NCI-H226 (cell line): ENCODE results near the gene PLA2G10.
A peak's percentile ranks its signal among the peaks of the same experiment; 100 is the strongest.
"Not testable (repeated sequence)": the region's sequence is repeated elsewhere in the genome, so short reads cannot be mapped to it uniquely, and the experiment has no call there.

Experiments used
- DNase-seq: peaks from one replicate; pipeline ENCODE4 v3.0.0-alpha.2; 2015

The PLA2G10 gene, protein sequence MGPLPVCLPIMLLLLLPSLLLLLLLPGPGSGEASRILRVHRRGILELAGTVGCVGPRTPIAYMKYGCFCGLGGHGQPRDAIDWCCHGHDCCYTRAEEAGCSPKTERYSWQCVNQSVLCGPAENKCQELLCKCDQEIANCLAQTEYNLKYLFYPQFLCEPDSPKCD

GRCh38 chr16:14694129-14694528, at the start of gene PLA2G10:
Gene PLA2G10 (minus strand): TSS chr16:14694308. CDS start chr16:14694229, 79 bp downstream.
- not testable (repeated sequence) for DNase-seq

DNA sequence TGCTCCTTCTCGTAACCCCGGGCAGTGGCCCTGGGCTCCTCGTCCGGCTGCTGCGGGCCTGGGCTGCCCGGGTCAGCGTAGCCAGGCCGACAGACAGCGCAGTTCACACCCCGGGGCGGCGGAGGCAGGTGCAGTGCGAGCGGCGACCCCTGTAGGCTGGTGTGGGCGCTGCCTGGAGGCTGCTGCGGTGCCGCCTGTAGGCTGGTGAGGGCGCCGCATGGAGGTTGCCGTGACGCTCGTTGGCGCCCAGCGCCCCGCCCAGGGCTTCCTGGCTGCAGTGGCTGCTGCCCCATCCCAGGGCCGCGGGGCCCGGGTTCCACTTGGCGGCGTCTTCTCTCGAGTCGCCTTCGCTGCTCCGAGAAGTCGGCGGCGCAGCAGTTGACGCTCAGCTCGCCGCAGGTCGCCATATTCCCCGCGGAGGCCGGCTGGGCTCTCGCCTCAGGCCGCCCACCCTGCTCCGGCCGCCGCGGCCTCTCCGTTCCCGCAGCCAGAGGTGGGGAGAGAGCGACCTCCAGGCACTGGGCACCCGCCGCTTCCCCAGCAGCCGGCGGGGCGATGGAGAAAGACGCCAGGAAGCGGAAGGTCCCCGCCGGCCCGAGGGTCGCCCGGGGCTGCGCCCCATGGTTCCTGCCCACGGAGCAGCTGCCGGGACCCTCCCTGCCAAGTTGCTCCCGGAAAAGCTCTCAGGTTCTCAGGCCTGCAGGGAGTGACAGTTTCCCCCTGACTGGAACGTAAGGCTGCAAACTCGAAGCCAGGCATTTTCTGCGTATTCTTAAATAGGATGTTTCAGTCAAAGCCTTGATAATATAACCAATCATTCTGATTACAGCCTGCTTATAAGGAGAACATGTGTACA, 48.4 kb upstream of the PLA2G10 start, which contains the start of gene NPIPA2:
NPIPA2 (plus strand) TSS at position 261 of the 856 bp plus-strand sequence. CDS start 5,533 bp downstream, outside the sequence.
- DNase-seq, result not testable (repeated sequence)

DNA sequence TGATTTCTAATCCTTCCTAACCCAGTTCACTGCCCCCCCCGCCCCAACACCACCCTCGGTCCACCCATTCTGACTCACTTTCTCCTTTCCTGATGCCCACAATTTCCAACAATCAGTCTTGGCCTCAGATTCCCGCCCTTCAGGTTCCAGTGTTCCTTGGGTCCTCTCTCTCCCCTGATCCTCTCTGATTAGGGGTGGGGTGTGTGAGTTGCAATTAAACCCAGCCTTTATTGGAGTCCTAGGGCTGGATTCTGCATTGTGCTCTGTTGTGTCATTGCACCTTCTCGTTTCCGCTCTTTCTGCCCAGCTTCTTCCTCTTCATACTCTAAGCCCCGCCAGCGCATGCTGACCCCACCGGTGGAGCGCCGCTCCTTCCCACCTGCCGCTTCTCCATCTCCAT, 47.7 kb upstream of the PLA2G10 start:
- DNase-seq, result not testable (repeated sequence)

DNA sequence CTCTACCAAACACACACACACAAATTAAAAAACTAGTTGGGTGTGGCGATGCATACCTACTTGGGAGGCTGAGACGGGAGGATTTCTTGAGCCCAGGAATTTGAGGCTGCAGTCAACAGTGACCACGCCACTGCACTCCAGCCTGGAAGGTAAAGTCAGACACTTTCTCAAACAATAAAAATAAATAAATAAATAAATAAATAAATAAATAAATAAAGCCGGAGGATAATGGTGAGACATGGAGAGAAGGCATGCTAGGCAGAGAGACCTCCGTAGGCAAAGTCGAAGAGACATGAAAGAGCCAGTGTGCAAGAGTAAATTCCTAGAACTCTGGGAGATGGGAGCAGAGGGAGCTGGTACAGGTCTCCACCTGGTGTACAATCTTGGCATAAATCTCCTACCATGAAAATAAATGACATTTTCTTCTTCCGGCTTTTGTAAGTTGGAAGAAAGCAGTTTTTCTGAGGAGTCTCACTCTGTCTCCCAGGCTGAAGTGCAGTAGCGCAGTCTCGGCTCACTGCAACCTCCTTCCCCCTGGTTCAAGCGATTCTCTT, 46.8 kb upstream of the PLA2G10 start:
- not testable (repeated sequence) for DNase-seq

DNA sequence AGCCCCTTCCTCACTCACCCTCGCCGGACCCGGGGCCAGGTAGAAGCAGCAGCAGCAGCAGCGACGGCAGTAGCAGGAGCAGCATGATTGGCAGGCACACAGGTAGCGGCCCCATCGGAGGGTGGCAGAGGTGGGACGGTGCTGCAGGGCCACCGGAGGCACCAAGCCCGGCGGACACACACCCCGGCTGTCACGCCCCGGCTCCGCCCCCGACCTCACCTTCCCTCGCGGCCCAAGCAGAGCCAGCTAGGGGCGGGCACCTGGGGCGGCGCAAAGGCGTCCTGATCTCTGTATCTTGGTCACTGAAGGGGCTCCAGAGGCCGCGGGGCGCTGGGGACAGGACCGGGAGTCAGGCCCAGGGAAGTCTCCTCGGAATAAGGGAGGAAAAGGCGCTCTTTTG, 39.1 kb upstream of the PLA2G10 start:
- not testable (repeated sequence) for DNase-seq

DNA sequence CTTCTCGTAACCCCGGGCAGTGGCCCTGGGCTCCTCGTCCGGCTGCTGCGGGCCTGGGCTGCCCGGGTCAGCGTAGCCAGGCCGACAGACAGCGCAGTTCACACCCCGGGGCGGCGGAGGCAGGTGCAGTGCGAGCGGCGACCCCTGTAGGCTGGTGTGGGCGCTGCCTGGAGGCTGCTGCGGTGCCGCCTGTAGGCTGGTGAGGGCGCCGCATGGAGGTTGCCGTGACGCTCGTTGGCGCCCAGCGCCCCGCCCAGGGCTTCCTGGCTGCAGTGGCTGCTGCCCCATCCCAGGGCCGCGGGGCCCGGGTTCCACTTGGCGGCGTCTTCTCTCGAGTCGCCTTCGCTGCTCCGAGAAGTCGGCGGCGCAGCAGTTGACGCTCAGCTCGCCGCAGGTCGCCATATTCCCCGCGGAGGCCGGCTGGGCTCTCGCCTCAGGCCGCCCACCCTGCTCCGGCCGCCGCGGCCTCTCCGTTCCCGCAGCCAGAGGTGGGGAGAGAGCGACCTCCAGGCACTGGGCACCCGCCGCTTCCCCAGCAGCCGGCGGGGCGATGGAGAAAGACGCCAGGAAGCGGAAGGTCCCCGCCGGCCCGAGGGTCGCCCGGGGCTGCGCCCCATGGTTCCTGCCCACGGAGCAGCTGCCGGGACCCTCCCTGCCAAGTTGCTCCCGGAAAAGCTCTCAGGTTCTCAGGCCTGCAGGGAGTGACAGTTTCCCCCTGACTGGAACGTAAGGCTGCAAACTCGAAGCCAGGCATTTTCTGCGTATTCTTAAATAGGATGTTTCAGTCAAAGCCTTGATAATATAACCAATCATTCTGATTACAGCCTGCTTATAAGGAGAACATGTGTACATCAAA, 9.3 kb upstream of the PLA2G10 start, which contains the start of gene NPIPA3:
NPIPA3 (plus strand) TSS at position 256 of the 856 bp plus-strand sequence. CDS start 5,533 bp downstream, outside the sequence.
- not testable (repeated sequence) for DNase-seq

GRCh38 chr16:14702672-14703071, 8.6 kb upstream of the PLA2G10 start:
- DNase-seq, result not testable (repeated sequence)

- DNase-seq, result not testable (repeated sequence)
These were observed 7.8 kb upstream of the PLA2G10 start for GRCh38 chr16:14701859-14702258.

DNA sequence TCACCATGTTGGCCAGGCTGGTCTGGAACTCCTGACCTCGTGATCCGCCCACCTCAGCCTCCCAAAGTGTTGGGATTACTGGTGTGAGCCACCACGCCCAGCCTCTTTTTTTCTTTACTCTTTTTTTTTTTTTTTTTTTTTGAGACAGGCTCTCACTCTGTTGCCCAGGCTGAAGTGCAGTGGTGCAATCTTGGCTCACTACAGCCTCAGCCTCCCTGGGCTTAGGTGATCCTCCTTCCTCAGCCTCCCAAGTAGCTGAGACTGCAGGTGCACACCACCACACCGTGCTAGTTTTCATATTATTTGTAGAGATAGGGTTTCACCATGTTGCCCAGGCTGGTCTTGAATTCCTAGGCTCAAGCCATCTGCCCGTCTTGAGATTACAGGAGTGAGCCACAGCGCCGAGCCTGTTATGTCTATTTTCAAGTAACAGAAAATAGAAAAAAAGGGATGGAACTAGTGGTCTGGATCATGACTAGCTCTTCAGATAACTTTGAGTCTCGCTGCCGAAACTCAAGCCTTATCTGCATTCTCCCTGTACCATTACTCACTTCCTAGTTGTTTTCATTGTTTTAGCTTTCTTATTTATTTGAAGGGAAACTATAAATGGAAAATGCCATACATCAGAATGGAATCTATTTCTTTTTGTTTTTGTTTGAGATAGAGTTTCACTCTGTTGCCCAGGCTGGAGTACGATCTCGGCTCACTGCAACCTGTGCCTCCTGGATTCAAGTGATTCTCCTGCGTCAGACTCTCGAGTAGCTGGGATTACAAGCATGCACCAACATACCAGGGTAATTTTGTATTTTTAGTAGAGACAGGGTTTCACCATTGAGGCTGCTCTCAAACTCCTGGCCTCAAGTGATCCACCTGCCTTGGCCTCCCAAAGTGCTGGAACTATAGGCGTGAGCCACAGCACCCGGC, 8.0 kb downstream of the PLA2G10 start:
- peak; percentile 48 for DNase-seq

GRCh38 chr16:14682121-14682520, 12.0 kb downstream of the PLA2G10 start:
- DNase-seq, result no peak

GRCh38 chr16:14681115-14681514, 13.0 kb downstream of the PLA2G10 start:
- no peak for DNase-seq

DNA sequence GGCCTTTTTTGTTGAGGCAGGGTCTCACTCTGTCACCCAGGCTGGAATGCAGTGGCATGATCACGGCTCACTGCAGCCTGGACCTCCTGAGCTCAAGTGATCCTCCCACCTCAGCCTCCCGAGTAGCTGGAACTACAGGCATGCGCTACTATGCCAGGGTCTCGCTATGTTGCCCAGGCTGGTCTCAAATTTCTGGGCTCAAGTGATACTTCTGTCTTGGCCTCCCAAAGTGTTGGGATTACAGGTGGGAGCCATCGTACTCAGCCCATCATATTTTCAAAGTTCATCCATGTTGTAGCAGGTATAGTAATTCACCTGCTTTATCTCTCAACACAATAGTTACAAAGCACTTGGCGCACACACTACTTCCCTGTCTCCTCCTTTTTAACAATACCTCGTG, 13.7 kb downstream of the PLA2G10 start:
- DNase-seq, result not testable (repeated sequence)

DNA sequence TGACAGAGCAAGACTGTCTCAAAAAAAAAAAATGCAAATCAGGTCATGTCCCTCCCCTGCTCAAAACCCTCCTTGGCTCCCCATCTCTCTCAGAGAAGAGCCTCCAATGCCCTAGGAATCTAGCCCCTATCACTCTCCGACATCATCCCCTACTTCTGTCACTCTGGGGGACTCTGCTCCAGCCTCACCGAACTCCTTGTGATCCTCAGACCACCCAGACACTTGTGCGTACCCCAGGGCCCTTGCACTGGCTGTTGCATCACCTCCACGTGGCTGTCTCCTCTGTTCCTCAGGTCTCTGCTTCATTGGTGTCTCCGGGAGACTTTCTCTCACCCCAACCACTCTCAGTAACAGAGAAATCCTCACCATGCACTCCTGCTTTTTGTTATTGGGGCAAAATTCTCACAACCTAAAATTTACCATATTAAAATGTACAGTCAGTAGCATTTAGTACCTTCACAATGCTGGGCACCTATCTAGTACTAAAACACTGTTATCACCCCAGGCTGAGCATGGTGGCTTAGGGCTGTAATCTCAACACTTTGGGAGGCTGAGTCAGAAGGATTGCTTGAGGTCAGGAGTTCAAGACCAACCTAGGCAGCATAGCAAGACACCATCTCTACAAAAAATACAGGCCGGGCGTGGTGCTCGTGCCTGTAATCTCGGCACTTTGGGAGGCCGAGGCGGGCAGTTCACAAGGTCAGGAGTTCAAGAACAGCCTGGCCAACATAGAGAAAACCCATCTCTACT, 15.2 kb downstream of the PLA2G10 start:
- DNase-seq, result no peak

- DNase-seq, result no peak
These were observed 16.5 kb downstream of the PLA2G10 start for GRCh38 chr16:14677627-14678026.

DNA sequence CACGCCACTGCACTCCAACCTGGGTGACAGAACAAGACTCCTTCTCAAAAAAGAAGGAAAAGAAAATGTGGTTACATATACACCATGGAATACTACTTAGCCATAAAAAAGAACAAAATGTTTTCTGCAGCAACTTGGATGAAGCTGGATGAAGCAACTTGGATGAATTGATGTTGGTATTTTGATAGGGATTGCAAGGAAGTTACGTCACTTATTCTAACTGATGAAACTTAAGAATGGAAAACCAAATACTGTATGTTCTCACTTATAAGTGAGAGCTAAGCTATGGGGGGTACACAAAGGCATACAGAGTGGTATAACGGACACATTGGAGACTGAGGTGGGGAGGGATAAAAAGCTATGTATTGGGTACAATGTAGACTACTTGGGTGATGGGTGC, 17.5 kb downstream of the PLA2G10 start:
- DNase-seq, result no peak

DNA sequence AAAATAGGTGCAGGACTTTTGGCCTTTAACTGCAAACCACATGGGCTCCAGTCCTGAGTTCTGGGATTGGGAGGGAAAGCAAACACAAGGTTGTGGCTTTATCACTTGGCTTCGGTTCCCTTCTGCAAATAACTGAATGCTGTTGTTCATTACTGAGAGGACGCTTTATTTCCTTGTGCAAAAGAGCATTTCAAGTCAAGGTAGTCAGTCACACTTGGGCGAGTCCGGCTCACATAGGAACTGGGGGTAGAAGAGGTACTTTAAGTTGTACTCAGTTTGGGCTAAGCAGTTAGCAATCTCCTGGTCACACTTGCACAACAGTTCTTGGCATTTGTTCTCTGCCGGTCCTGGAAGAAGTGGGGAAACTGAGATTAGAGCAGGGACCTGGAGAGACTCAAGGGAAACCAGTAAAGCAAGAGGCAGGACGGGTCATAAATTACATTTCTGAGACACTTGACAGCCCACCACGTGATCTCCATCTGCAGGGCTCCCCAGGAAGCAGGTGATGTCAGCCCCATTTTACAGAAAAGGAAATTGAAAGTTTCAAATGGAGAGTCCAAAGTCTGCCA, 21.6 kb downstream of the PLA2G10 start:
- no peak for DNase-seq

- DNase-seq, result peak; percentile 22
These were observed 24.3 kb downstream of the PLA2G10 start for GRCh38 chr16:14669776-14670175.

- no peak for DNase-seq
These were observed 25.4 kb downstream of the PLA2G10 start for GRCh38 chr16:14668556-14669223.

DNA sequence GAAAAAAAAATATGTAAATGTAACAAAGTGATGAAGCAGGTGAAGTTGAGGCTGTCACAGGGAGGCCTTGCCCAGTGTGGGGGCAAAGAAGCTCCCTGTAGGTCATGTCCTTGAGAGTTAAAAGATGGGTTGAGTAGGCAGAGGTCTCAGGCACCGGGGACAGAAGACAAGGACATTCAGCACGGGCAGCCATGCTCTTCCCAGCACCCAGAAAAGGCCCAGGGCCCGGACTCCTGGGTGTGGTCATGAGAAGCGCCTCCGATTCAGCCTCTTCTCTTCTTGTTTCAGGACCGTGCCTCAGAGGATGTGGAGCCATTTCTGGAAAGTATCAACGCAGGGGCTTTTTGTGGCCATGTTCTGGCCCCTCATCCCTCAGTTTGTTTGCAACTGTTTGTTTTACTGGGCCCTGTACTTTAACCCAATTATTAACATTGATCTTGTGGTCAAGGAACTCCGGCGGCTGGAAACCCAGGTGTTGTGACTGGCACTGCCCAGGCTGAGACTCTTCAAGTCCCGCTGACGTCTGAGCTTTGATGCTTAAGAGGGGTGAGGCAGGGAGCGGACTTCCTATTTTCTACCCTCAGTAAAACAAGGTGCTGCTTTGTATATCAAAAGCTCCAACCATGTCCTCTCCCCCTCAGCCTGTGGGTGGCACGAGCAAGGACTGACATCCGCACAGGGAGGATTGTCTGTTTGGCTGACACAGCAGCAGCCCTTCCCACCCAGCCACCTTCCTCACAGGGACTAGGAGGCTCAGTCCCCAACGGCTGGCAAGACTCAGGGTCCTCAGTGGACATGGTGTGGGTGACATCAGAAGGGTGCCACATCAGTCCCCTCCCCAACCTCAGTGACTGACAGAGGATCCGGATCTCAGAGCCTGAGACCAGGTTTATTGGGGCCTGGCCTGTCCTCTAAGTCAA, 26.5 kb downstream of the PLA2G10 start:
- no peak for DNase-seq
